ENCODE measurements around the gene AOPEP.

- no peak for TF ChIP-seq EZH2 (IDR thresholded peaks at IDR 0.05; ENCODE audit: low read length, missing control alignments)
- no peak for TF ChIP-seq CTCF (conservative IDR thresholded peaks at IDR 0.05 in 1 of 2, IDR thresholded peaks at IDR 0.05 in 1 of 2; ENCODE audit: low read depth in 1 of 2, low read length in 2 of 2)
Measured at GRCh38 chr9:95133325-95133705, 406.8 kb downstream of the AOPEP start.
